ENCODE measurements around the gene LOXHD1. TPM values are rescaled to one million over a fixed set of nuclear protein-coding genes. Genes with fewer than 3 reads are reported as not detected.

Gene LOXHD1
- total and polyA plus RNA-seq, 2 donors (not counting 1 experiment from before 2014, with no cell fraction given), result not detected

GRCh38 chr18:46590103-46590502, 66.9 kb downstream of the LOXHD1 start:
- no peaks in the 10 kb centered on the region for H3K4me1 ChIP-seq (ENCODE audit: control insufficient read depth in 2 of 2, insufficient read depth in 2 of 2, low read length in 2 of 2)
- ChIA-PET CTCF (no interaction called here), POLR2A (no interaction called here)
- Mint-ChIP-seq H3K4me1 (no peaks in the 10 kb centered on the region), H3K27ac (no peak overlapping the region), H3K9me3 (ENCODE audit: insufficient read depth) (no peaks in the 10 kb centered on the region), H3K27me3 (peaks cover 17% of the 10 kb centered on the region), H3K4me3 (no peak overlapping the region)
- H3K9ac ChIP-seq (ENCODE audit: low read length), result no peak overlapping the region
- intact Hi-C loops (cut with micrococcal nuclease), result no loop called here
- no peak overlapping the region for H3K27ac ChIP-seq (ENCODE audit: low read length in 2 of 2)
- no peak overlapping the region for H3K4me2 ChIP-seq (replicated peaks; ENCODE audit: low read depth, low read length, poor library complexity, severe bottlenecking)
- TF ChIP-seq CTCF (IDR thresholded peaks at IDR 0.05), result no peak
- no peak for TF ChIP-seq EZH2 (IDR thresholded peaks at IDR 0.05; ENCODE audit: borderline replicate concordance, insufficient read depth, low read depth, low read length, poor library complexity, severe bottlenecking)
- H3K79me2 ChIP-seq (ENCODE audit: control insufficient read depth, insufficient read depth, low read length), result no peaks in the 10 kb centered on the region
- 56% methylated on average over 3 of the region's 7 CpGs for WGBS (ENCODE audit: insufficient coverage)
- H3K36me3 ChIP-seq (replicated peaks in 1 of 2; ENCODE audit: control extremely low read depth in 1 of 2, control insufficient read depth in 1 of 2, extremely low read depth in 1 of 2, insufficient read depth in 2 of 2, low read length in 1 of 2), result no peaks in the 10 kb centered on the region
- ATAC-seq (ENCODE audit: low read depth), result no peak
- no peak overlapping the region for H2AFZ ChIP-seq (ENCODE audit: insufficient read depth, low read depth, low read length, poor library complexity, severe bottlenecking)
- no peak for DNase-seq
- H3K27me3 ChIP-seq (replicated peaks in 1 of 4; ENCODE audit: control extremely low read depth in 1 of 4, control insufficient read depth in 3 of 4, insufficient read depth in 4 of 4, low read length in 3 of 4), result peaks cover 0 to 3% (median 0%) of the 10 kb centered on the region in 4 experiments
- no peaks in the 10 kb centered on the region for H4K20me1 ChIP-seq (ENCODE audit: control insufficient read depth, insufficient read depth, low read length, poor library complexity, severe bottlenecking)
- no peak overlapping the region for H3K4me3 ChIP-seq (ENCODE audit: control extremely low read depth in 1 of 5, extremely low read depth in 1 of 5, insufficient read depth in 1 of 5, low read depth in 2 of 5, low read length in 4 of 5)
- H3K9me3 ChIP-seq (ENCODE audit: control extremely low read depth in 1 of 3, control insufficient read depth in 2 of 3, insufficient read depth in 1 of 3, low read length in 2 of 3), result no peaks in the 10 kb centered on the region

GRCh38 chr18:46588971-46589660, 67.9 kb downstream of the LOXHD1 start:
- no peak overlapping the region for H3K27ac Mint-ChIP-seq

More at GRCh38 chr18:46588971-46589660, 67.9 kb downstream of the LOXHD1 start:
- Histone ChIP-seq H3K36me3 (replicated peaks in 1 of 2; ENCODE audit: control extremely low read depth in 1 of 2, control insufficient read depth in 1 of 2, extremely low read depth in 1 of 2, insufficient read depth in 2 of 2, low read length in 1 of 2) (no peaks in the 10 kb centered on the region), H2AFZ (ENCODE audit: insufficient read depth, low read depth, low read length, poor library complexity, severe bottlenecking) (no peak overlapping the region), H3K9ac (ENCODE audit: low read length) (no peak overlapping the region), H3K4me2 (replicated peaks; ENCODE audit: low read depth, low read length, poor library complexity, severe bottlenecking) (no peak overlapping the region), H4K20me1 (ENCODE audit: control insufficient read depth, insufficient read depth, low read length, poor library complexity, severe bottlenecking) (no peaks in the 10 kb centered on the region), H3K27me3 (replicated peaks in 1 of 4; ENCODE audit: control extremely low read depth in 1 of 4, control insufficient read depth in 3 of 4, insufficient read depth in 4 of 4, low read length in 3 of 4) (peaks cover 0 to 3% (median 0%) of the 10 kb centered on the region in 4 experiments), H3K9me3 (ENCODE audit: control extremely low read depth in 1 of 3, control insufficient read depth in 2 of 3, insufficient read depth in 1 of 3, low read length in 2 of 3) (no peaks in the 10 kb centered on the region), H3K4me3 (ENCODE audit: control extremely low read depth in 1 of 5, extremely low read depth in 1 of 5, insufficient read depth in 1 of 5, low read depth in 2 of 5, low read length in 4 of 5) (no peak overlapping the region), H3K27ac (ENCODE audit: low read length in 2 of 2) (no peak overlapping the region), H3K79me2 (ENCODE audit: control insufficient read depth, insufficient read depth, low read length) (no peaks in the 10 kb centered on the region), H3K4me1 (ENCODE audit: control insufficient read depth in 2 of 2, insufficient read depth in 2 of 2, low read length in 2 of 2) (no peaks in the 10 kb centered on the region)
- WGBS (ENCODE audit: insufficient coverage), result 62% methylated on average over 4 of the region's 8 CpGs
- DNase-seq (no peak), ATAC-seq (ENCODE audit: low read depth) (no peak)
- Mint-ChIP-seq H3K4me3 (no peak overlapping the region), H3K9me3 (ENCODE audit: insufficient read depth) (no peaks in the 10 kb centered on the region), H3K27me3 (peaks cover 13% of the 10 kb centered on the region), H3K4me1 (no peaks in the 10 kb centered on the region)
- ChIA-PET POLR2A (no interaction called here), CTCF (no interaction called here)
- TF ChIP-seq EZH2 (IDR thresholded peaks at IDR 0.05; ENCODE audit: borderline replicate concordance, insufficient read depth, low read depth, low read length, poor library complexity, severe bottlenecking), result no peak
- no peak for TF ChIP-seq CTCF (IDR thresholded peaks at IDR 0.05)
- intact Hi-C loops (cut with micrococcal nuclease), result no loop called here

All from B cell (primary cell).